Airway epithelial cell (primary cell): Measurements from ENCODE around the gene CCL7. TPM values are rescaled to one million over a fixed set of nuclear protein-coding genes. Genes with fewer than 3 reads are reported as not detected.

Experiments
- total RNA-seq: library from RNA; depleted of rRNA; stranded (reverse); fragments of >200 nt; gene quantifications from 2 replicates; pipeline ENCODE4 v1.2.3, GENCODE V29; 2015

The CCL7 gene
- not detected in 2 replicates for total RNA-seq

DNA sequence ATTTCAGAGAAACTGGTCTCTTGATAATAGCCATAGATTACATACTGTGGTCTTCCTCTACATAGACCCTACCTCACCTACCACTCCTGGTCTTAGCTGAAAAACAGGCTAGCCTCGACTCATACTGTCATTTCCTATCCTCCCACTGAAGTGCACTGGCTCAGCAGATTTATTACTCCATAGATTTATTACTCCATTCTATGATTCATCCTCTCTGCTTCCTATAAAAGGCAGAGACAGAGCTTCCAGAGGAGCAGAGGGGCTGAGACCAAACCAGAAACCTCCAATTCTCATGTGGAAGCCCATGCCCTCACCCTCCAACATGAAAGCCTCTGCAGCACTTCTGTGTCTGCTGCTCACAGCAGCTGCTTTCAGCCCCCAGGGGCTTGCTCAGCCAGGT lies at the start of gene CCL7:
Gene CCL7, plus strand, starts transcription at position 253 of the 400 bp plus-strand sequence. Its CDS starts 70 bp downstream, at position 323.

GRCh38 chr17:34254651-34255380 lies 15.2 kb upstream of the CCL7 start, which contains the start of gene CCL2:
TSS of gene CCL2 (plus strand) at chr17:34255285. CDS start at chr17:34255350, 65 bp downstream.

DNA sequence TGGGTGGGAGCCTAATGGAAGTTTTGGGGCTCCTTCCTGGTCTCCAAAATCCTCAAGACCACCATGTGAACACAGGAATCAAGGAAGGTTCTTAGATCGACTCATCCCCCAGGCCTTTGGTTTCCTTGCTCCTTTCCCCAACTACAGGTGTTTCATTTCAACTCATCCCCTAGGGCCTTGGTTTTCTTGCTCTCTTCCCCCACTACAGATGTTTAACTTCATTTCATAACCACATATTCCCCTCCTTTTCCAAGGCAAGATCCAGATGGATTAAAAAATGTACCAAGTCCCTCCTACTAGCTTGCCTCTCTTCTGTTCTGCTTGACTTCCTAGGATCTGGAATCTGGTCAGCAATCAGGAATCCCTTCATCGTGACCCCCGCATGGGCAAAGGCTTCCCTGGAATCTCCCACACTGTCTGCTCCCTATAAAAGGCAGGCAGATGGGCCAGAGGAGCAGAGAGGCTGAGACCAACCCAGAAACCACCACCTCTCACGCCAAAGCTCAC lies 15.3 kb downstream of the CCL7 start, which contains the start of gene CCL11:
Gene CCL11, plus strand, starts transcription at position 457 of the 507 bp plus-strand sequence. CDS start 67 bp downstream, outside the sequence.

GRCh38 chr17:34319039-34319483 lies 49.0 kb downstream of the CCL7 start, which contains the start of gene CCL8:
TSS of gene CCL8 (plus strand) at chr17:34319435. CDS start at chr17:34319502, 67 bp downstream.

Other genes starting within 250 kb of the CCL7 start
- 0.23 TPM in 1 of 2 replicates, not detected in the other for gene CCL2, start 14.9 kb upstream of the CCL7 start, total RNA-seq
- not detected in 2 replicates for gene CCL11, start 15.5 kb downstream of the CCL7 start, total RNA-seq
- not detected in 2 replicates for gene CCL8, start 49.2 kb downstream of the CCL7 start, total RNA-seq
- not detected in 2 replicates for gene CCL13, start 86.3 kb downstream of the CCL7 start, total RNA-seq
- gene CCL1, start 93.0 kb downstream of the CCL7 start, total RNA-seq: not detected in 2 replicates